GM12891 (cell line): ENCODE data around the gene HTR4.

Experiments used
- DNase-seq: peaks from one replicate; pipeline ENCODE4 v3.0.0; 2011; ENCODE audit warnings: low spot score; ENCODE audit not compliant: insufficient read length
- FAIRE-seq: peaks from 2 replicates; lab custom pipeline; 2011; peaks lifted over from hg19 to GRCh38; lab: Jason Lieb, UNC
- PAX5 ChIP-seq: IDR thresholded peaks from 2 replicates; pipeline ENCODE4 v1.6.1; 2011; ENCODE audit warnings: low read length, moderate library complexity, mild to moderate bottlenecking; ENCODE audit not compliant: insufficient read depth, severe bottlenecking
- POLR2A ChIP-seq: IDR thresholded peaks from 2 replicates; pipeline ENCODE4 v1.6.1; 2011; ENCODE audit warnings: low read depth, low read length, control low read depth
- POLR2AphosphoS5 ChIP-seq: IDR thresholded peaks from 2 replicates; pipeline ENCODE4 v1.6.1; 2011; ENCODE audit warnings: low read depth, low read length, control low read depth
- POU2F2 ChIP-seq: IDR thresholded peaks from 2 replicates; pipeline ENCODE4 v1.6.1; 2011; ENCODE audit warnings: low read depth, mild to moderate bottlenecking, control low read depth, low read length, moderate library complexity
- SPI1 ChIP-seq: IDR thresholded peaks from 2 replicates; pipeline ENCODE4 v1.6.1; 2011; ENCODE audit warnings: low read depth, low read length, control low read depth
- TAF1 ChIP-seq: IDR thresholded peaks from 2 replicates; pipeline ENCODE4 v1.6.1; 2011; ENCODE audit warnings: low read depth, low read length, control low read depth

The HTR4 gene

DNA sequence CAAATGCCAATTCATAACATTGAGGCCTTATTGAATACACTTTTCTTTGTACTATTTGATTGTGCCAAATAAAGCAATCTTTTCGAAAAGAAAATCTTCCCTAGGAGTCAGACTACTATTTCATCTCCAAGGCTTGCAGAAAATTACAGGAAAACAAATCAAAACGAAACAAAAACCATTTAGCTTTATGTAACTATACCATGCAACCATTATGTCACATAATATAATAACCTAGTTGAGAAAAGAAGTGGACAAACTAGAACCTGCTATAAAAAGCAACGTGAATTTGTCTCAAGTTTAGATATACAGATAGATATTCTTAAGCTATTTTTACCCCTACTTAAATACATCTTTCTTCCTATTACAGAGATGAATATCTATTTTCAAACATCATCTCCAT, 18.0 kb downstream of the HTR4 start:
- no peak for FAIRE-seq
- DNase-seq, result no peak
- TF ChIP-seq PAX5 (no peak), POLR2AphosphoS5 (no peak), SPI1 (no peak), TAF1 (no peak), POU2F2 (no peak), POLR2A (no peak)

DNA sequence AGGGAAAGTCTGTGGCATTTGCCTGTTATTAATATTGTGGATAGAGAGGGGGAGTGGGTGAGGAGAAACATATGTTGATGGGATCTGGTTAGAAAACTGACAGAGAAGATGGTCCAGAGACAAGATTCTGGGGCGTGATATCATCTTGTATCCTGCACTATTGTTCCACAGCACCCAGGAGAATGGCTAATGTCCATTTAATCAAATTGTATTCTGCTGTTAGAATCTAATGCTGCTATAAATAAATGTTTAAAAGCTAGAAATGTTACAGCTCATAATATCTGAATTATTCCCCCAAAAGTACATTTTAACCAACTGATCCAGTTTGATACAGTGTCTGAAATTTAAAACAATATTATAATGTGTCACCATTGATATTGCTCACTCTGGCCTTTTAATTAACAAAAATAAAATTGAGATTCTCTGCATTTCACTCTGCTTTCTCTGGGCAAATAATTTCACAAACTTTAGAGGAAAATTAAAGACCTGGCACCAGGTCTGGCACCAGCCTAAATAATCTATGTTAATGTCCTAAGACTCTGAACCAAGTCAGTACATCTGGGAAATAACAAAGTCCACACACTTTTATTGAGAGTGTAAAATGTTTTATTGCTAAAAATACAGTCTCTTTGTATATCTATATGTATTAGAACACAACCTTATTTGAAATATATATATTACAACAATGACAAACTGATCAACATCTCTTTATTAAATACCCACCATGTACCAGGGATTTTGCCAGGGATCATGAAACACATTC, 18.8 kb downstream of the HTR4 start:
- TF ChIP-seq POLR2A (no peak), SPI1 (no peak), PAX5 (no peak)
- FAIRE-seq, result no peak
- DNase-seq, result no peak

DNA sequence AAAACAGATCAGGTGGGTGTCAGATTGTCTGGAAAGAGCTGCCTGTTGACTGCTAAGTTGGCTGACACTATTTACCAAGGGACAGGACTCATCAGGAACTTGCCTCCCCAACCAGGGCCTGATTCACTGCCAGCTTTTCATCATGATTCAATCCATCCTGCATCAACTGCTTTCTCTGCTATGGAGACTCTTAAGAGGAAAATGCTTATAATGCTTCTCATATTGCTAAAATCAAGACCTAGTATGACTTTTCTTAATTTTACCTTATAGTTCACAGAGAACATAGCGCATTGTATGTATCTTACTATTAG, 21.3 kb downstream of the HTR4 start:
- no peak for DNase-seq
- TF ChIP-seq POLR2AphosphoS5, result no peak
- TF ChIP-seq PAX5, result no peak
- TF ChIP-seq SPI1, result no peak
- no peak for TF ChIP-seq TAF1
- TF ChIP-seq POLR2A, result no peak
- no peak for TF ChIP-seq POU2F2
- no peak for FAIRE-seq

DNA sequence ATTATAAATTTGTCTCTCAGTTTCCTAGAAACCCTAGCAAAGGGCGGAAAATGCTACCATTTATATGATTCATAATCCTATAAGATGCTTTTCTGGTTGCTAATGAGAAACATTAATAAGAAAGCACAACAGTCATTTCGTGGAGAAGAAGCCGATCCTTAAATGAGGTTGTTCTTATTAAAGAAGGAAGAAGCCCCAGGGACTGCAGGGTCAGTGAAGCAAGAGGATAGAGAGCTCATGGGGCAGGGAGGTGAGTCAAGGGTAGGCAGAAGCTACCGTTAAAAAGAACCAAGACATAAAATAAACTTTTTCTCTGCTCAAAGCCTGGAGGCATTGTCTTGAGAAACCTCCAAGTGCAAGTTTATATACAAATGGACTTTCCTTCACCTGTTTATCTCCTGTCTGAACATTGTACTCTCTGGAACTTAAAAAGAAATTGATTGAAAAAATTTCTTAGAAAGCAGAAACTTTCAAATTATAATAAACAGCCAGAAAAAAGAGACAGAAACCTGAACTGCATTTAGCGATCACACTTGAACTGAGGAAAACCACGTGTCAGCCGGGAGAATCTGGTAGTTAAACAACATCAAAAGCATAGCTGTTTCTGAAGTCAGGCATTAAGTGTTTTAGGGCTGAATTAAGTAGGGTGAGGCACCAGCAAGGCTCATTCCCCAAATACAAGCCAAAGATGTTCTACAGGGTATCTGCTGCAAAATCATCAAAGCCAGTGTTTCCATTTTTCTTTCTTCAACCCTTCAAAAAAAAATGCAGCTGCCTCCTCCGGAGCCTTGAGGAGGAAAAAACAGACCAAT, 21.9 kb downstream of the HTR4 start:
- TF ChIP-seq PAX5 (no peak), POLR2A (no peak), POLR2AphosphoS5 (no peak), SPI1 (no peak), POU2F2 (no peak), TAF1 (no peak)
- DNase-seq (no peak), FAIRE-seq (no peak)

DNA sequence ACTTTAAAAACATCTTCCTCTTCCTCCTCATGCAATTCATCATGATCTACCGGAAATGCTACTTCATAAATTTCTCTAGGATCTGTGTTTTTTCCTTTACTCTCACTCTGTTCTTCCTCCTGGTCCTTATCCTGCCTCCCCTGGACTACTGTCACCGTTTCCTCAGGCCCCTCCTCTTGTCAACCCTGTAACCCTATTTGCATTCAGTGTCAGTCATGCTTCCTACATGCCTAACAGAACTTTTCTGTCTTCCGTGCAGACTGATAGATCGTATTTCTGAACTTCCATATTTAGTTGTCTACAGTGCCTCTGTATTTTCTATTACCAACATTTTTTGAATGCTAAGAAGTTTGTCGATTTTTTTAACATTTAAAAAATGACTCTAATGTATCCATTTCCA, 27.3 kb downstream of the HTR4 start:
- DNase-seq (no peak), FAIRE-seq (no peak)
- no peak for TF ChIP-seq TAF1
- TF ChIP-seq SPI1, result no peak
- no peak for TF ChIP-seq POU2F2
- no peak for TF ChIP-seq PAX5
- no peak for TF ChIP-seq POLR2A
- TF ChIP-seq POLR2AphosphoS5, result no peak

DNA sequence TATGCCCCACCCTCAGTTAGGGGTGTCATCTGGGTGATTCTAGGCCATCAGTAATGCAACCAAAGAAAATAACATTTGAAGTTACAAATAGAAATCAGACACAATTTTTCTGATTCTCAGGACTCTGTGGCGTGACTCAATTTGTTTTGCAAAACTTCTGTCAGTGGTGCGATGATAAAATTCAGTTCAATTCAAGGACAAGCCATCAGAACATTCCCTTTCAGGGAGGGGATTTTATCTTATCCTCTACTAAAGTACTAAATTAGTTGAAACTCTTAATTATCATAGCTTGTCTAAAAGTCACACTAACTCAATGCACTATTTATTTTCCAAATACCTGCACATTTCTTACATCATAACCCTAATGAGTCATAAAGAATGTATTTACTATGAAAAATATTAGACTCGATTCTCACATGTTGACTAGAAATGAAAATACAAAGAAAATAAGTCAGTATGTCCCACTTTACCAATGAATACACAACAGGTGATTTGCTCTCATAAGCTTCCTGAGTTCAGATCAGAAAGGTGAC, 28.2 kb downstream of the HTR4 start:
- FAIRE-seq, result no peak
- no peak for TF ChIP-seq SPI1
- TF ChIP-seq PAX5, result no peak
- TF ChIP-seq POLR2AphosphoS5, result no peak
- TF ChIP-seq POLR2A, result no peak
- TF ChIP-seq TAF1, result no peak
- TF ChIP-seq POU2F2, result no peak

DNA sequence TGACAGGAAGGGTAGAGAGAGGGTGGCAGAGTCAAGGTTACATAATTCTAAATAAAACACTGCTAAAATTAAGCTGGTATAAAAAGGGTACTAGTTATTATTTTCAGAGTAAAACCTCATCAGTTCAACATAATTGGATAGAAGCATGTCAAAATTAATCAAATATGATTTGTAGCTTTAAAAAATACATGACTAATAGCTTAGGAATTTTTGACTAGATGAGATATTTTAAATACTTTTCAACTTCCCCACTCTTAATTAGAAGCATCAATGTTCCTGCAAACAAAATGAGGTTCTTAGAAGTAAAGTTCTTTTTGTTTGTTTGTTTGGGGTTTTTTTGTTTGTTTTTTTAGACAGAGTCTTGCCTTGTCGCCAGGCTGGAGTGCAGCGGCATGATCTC, 29.1 kb downstream of the HTR4 start:
- TF ChIP-seq POLR2A (no peak), SPI1 (no peak), POLR2AphosphoS5 (no peak), TAF1 (no peak), POU2F2 (no peak), PAX5 (no peak)
- FAIRE-seq (no peak), DNase-seq (no peak)

More for the DNA sequence above, 28.2 kb downstream of the HTR4 start:
- DNase-seq, result no peak

DNA sequence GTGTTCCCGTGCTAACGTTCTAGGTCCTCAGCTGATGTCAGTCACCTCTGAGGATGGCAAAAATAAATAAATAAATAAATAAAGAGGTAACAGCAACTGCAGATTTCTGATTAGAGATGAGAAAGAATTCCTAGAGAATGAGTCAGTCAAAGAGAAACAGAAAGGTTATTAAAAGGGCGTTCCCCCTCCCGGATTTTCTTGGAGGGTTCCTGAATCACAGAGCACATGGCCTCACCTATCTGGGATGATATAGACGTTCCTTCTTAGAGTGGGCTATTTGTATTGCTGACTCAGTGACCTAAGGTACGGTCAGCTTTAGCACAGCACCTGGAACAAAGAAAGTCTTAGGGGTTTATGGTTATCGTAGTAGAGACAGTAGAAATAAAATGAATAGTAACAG, 30.6 kb downstream of the HTR4 start:
- TF ChIP-seq POLR2A, result no peak
- TF ChIP-seq TAF1, result no peak
- no peak for TF ChIP-seq PAX5
- TF ChIP-seq POU2F2, result no peak
- no peak for TF ChIP-seq SPI1
- TF ChIP-seq POLR2AphosphoS5, result no peak
- FAIRE-seq (no peak), DNase-seq (no peak)

DNA sequence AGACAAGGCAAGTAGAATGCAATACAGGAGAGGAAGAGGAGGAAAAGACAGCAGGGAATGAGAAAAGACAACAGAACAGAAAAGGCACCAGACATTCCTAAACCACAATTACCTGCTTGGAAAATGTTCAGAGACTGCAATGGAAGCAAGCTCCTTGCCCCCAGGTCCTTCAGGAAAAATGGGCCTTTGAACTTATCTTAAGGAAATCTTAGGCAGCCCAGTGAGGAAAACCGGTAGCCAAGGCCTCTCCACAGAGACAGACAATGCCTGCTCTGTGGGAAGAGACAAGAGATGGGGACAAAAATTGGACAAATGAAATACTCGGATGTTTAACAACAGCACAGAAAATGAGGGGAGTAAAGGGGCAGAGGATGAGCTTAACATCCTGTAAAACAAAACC, 31.2 kb downstream of the HTR4 start:
- DNase-seq (no peak), FAIRE-seq (no peak)
- no peak for TF ChIP-seq POU2F2
- no peak for TF ChIP-seq TAF1
- no peak for TF ChIP-seq POLR2A
- no peak for TF ChIP-seq SPI1
- no peak for TF ChIP-seq PAX5
- TF ChIP-seq POLR2AphosphoS5, result no peak

DNA sequence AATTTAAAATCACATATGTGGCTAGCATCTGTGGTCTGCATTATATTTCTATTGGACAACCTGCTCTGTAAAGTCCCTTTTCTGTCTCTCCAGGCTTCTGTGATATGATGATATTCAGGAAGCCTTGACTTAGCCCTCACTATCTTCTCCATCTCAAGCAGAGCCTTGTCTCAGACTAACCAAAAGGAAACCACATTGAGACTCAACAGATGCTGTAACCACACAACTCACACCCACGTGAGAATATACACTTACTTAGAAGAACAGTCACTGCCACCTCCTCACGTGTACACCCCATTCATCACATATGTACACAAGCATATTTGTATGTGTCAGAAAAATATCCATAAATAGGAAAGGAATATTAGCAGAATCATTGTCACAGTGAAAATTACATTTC, 33.6 kb downstream of the HTR4 start:
- FAIRE-seq (peak; percentile 23), DNase-seq (no peak)
- TF ChIP-seq SPI1 (no peak), POLR2A (no peak), TAF1 (no peak), PAX5 (no peak), POU2F2 (no peak), POLR2AphosphoS5 (no peak)
